Raji (cell line): ENCODE results near the gene KAZN.

Source experiments
- POLR2A ChIP-seq: IDR thresholded peaks from 2 replicates; pipeline ENCODE4 v1.6.1; 2011; ENCODE audit warnings: low read depth, low read length, control low read depth; ENCODE audit not compliant: insufficient read depth

KAZN gene

DNA sequence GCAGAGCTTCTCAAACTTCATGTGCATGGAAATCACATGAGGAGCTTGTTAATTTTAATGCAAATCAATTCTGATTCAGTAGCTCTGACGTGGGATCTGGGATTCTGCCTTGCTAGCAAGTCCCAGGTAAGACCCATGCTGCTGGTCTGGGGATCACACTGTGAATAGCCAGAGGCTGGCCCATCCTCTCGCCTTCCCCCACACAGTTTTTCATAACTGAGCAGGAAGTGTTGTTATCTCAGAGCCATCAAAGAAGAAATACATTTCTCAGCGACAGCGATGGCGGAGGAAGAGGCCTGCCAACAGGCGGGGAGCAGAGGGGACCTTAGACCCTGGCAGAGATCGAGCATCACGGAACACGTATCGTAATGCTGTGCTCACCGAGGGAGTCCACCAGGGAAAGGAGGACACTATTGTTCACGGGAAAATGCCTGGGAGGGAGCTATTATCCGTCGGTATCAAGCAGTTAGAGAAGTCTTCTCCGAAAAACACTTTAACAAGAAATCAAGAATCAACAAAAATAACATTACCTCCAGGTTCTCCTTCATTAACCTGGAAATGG, 286.2 kb downstream of the KAZN start:
- no peak for TF ChIP-seq POLR2A

DNA sequence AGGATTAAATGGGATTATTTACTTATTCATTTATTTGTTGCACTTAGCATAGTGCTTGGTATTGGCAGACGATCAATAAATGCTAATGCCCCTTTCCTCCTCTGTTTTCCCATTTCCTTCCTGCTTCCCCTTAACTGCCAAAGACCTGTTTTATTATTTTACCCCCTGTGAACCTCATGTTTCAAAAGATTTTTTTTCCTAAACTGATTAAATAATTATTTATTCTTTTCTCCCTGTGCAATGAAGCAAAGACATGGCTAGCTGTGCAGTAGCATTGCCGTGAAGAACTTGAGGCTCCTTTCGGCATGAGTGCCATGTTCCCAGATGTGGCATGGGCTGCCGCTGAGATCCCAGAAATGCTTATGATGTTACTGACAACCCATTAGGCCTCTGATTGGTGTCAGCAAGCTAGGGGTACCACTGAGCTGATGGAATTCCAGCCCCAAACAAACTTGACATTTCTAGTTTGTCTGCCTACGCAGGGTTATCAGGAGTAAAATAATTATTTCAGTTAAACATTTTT, 288.6 kb downstream of the KAZN start:
- TF ChIP-seq POLR2A = no peak

DNA sequence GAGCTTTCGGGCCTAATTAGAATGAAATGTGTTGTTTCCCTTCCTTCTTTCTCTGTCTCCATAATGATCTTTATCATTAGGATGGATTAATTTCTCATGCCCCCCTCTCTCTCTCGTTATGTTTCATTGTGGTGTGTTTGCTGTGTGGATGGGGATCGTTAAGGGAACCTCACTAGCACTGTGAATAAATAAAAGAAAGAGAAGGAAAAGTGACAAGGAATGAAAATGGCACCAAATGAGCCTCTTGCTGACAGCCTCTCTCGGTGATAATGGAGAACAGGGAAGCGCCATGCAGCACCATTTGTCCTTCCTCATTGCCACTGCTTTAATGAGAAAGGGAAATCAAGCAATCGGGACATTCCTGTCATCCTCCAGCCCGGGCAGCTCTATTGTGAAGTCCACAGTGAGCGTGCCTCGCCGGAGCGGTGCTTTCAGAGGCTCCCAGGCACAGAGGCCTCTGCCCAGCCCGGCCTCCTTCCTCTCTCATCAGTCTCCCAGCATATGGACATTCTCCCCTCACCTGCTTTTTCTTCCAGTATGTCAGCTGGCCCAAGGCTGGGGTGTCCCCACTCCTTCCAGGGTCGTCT, 289.4 kb downstream of the KAZN start:
- no peak for TF ChIP-seq POLR2A

DNA sequence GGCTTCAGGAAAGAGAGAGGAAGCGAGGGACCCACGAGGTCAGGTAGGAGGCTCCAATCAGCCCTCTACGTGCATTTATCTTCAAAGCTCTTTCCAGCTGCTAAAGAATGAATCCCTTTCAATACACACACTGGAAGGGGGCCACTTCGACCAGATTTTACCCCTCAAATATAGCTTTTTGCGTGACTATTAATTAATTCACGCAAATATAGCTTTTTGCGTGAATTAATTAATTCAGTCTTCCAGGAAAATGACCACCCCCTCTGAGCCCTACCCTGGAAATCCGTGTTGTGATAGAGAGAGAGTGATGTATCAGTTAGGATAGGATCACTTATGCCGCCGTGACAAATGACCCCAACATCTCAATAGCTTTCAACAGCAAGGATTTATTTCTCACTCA, 289.9 kb downstream of the KAZN start:
- TF ChIP-seq POLR2A = no peak

DNA sequence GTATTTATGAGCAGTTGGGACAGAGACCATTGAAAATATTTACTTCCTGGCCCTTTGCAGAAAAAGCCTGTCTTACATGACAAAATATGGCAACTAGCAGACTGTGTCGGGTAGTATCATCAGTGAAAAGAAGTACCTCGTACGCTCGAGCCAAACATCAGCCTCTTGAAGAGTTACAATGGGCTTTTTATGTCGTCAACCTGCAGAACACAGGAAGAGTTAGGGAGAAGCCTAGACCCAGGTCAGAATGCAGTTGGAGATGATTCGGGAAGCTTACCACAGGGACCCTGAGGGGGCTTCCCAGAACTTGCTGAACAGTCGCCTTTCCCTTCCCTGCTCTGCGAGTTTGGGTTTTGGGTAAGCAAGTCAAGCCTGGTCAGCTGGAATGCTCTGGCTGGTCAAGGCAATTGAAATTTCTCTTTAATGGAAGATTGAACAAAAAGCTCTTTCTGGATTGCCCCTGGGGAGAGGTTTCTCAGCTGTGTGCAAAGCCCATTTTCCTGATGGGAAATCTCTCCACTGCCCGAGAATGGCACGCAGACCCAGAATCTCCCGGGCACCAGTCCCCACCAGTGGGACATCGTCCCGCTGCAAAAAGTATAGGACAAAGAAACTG, 291.4 kb downstream of the KAZN start:
- no peak for TF ChIP-seq POLR2A

DNA sequence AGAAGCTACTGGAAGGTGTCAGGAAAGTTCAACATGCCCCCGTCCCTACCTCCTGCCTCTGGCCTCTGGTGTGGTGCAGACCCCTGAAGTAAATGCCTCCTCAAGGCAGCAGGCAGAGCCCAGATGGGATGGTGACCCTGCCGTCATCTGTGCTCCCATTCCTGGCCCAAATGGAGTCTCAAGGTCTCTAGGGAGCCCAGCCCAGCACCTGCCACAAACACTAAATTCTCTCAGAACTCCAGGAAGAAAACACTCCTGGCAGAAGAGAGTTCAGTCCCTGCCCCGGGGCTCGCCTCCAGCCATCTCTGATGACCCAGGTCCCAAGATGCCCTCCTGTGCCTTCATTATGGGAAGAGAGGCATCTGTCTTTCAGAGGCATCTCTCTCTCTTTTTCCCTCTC, 293.5 kb downstream of the KAZN start:
- no peak for TF ChIP-seq POLR2A

DNA sequence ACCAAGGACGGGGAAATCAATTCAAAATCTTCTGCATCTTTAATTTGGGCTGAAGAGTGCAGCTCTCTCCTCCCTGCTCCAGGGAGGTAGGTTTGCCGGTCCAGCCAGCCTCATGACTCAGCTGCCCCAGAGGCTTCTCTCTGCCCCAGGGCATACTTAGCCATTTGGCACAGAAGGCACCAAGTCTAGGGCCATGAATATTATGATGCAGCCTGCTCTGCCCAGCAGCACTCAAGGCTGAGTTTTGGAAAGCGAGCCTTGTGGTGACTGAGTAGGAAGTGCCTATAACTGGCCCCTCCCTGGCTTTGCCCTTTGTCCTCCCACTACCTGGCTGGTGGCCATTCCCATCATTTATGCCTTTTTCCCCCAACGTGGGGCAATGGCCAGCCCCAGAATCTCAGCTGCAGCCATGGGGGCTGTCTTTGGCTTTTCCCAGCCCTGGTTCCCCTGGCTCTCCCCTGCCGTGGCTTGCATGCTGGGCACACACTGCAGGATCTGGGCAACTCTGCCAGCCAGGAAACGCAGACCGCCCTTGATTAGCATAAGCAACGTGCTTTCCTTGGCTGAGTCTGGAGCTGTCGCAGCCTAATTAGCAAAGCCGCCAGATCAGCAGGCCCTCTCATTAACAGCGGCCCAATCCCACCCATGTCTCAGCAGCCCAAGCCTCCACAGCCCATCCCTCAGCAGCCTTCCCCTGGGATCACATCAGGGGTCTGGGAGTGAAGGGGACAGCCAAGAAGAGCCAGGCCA, 296.5 kb downstream of the KAZN start:
- no peak for TF ChIP-seq POLR2A

DNA sequence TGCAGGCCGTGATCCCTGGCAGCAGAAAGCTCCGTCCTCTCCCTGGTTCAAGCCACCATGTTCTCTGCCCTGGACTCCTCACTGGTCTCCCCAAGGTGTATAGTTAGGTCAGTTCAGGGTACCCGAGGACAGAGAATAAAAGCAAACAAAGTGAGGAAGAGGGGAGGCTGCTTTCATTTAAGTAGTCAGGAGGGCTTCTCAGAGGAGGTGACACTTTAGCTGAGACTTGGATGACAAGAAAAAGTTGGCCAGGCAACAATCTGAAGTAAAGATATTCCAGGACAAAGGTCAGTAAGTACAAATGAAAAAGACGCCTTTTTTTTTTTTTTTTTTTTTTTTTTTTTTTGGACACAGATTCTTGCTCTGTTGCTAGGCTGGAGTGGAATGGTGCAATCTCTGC, 297.2 kb downstream of the KAZN start:
- no peak for TF ChIP-seq POLR2A

DNA sequence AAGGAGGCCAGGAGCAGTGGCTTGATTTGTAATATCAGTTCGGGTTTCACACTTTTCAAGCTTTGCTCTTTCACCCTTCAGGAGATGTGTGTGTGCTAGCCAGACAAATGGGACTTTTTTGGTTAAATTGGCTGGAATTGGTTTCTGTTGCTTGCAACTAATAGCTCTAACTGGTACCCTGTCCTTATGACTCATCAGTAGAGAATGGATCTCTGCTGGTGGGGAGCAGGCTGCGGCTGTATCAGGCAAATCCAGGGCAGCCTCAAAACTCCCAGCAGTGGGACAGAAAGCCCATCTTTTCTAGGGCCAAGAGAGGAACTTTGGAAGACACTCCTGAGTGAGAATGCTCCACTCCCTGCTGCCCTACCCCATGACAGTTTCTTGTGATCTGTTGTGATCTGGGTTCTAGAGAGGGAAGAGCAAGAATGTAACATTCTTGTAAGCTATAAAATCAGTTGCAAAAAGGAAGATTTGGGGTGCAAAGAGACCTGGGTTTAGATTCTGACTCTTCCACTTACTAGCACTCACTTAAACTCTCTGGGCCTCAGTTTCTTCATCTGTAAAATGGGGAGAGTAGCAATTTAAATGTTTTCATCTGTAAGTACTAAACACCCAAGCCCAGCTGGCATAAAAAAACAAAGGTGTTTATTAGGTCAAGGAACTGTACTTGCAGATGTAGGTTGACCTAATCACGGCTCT, 298.0 kb downstream of the KAZN start:
- TF ChIP-seq POLR2A = no peak

DNA sequence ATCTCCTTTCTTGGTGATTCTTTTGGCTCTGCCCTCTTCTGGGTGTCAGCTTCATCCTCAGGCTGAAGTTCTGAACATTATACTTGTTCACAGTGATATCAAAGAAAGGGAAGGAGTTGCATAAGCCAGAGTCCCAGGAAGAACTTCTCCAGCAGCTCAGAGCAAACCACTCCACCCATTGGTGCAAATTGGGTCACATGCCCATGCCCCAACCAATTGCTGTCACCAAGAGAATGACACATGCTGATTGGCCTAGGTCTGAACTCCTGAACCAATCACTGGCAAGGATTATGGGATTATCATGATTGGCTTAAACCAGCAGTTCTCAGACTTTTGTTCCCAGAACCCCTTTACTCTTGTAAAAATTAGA, 298.6 kb downstream of the KAZN start:
- no peak for TF ChIP-seq POLR2A

DNA sequence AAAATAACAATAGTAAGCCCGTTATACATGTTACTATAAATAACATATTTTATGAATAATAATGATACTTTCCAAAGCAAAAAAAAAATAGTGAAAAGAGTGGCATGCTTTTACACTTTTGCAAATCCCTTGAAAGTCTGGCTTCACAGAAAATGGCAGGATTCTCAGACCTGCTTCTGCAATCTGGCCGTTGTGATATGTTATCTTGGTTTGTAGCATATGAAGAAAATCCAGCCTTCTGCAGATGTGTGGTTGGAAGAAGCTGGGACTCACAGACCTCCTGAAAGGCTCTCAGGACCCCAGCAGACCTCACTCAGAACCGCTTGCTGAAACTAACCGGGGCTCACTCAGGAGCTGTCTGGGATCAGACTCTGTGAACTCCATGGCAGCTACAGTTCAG, 299.1 kb downstream of the KAZN start:
- TF ChIP-seq POLR2A = no peak

DNA sequence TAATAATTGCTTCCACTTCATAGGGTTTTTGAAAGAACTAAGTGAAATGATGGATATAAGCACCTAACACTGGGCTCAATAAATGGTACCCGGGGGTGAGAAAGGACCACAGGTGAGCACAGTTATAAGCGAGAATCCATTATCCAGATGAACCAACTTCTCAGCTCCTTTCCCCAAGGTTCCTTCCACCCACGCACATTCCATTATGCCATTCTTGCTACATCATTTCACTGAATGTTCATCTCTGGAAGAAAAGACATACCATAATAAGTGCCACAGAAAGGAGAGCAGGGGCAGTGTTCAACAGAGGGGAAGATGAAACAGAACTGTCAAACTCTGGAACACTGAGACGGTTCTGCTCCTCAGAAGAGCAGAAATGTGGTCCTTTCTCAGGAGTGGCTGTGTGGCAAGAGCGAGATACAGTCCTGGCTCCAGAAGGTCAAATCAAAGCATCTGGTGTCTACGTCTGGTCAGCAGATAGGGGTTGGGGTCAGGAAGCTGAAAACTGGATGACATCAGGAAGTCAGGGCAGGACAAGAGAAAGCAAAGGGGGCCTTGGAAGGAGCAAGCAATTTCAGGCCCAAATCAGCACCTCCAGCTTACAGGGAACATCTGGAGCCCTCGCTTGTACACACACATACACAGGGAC, 299.6 kb downstream of the KAZN start:
- TF ChIP-seq POLR2A = no peak

DNA sequence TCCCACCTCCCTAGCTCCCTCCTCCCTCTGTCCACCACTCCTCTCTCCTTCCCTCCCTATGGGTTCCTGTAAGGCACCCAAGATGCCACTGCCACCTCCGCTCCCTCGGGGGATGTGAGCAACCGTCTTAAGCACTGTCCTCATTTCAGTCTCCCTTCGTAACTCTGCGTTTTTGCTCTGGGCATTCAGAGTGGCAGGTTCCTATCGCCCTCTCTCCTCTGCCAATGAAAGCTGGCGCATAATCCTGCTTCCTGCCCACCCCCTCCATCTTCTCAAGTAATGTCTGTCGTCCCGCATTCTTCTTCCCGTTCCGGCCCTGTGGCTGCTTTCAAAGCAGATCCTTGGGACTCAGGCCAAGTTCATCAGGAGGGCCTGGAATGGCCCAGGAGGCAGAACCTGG, 301.2 kb downstream of the KAZN start:
- TF ChIP-seq POLR2A = no peak

DNA sequence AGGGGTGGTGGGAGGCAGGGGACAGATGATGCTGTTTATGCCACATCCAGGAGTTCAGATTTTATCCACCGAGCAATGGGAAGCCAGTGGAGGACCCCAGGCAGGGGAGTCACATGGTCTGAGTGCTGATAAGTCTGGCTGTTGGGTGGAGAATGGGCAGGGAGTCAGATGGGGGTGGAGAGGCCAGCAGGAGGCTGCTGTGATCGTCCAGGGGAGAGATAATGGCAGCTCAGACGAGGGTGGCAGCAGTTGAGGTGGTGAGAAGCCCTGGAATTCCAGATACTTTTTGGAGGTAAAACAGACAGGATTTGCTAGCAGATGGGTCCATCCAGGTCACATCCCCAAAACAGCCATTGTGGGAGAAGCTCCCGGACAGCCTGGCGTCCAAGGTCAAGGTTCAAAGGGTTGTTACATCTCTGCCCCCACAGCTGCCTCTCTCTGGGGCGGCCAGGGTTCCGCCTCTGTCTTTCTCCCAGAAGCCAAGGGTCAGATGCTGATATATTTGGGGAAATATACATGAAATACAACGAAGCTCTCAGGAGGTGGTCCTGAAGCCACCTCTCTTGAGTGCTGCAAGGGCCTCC, 303.0 kb downstream of the KAZN start:
- no peak for TF ChIP-seq POLR2A

DNA sequence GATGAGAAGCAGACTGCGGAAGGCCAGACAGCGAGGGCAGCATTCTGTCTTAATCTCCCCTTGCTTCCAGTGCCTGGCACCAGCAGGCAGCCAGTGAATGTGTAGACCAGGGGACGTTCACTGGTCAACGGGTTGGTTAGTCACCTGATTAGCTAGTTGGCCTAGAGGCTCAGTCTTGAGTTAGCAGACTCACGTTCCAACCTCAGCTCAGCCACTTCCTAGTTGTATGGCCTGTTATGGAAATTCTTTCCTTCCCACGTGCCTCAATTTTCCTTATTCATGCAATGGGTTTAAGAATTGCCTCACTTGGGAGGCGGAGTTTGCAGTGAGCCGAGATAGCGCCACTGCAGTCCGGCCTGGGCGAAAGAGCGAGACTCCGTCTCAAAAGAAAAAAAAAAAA, 305.4 kb downstream of the KAZN start:
- TF ChIP-seq POLR2A = no peak

DNA sequence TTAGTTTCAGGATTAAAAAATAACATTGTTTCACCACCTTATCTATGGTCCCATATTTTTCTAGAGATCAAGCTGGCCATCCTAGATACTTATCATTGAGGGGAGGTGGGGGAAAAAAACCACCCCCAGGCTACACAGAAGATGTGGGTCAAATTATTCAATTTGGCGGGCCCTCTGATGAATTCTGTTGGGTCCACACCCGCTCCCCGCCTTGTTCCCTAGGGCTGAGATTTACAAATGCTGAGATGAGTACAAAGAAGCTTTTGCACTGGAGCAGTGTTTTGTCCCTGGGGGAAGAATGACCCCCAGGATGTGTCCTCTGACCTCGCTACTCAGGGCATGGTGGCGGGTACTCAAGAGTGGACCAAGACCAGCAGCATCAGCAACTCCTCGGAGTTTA, 308.2 kb downstream of the KAZN start:
- TF ChIP-seq POLR2A = no peak
